ENCODE measurements around the gene CDYL2.

Gene CDYL2

GRCh38 chr16:80691111-80691741 lies 113.2 kb downstream of the CDYL2 start:
- no peaks in the 10 kb centered on the region for H3K36me3 ChIP-seq (ENCODE audit: control insufficient read depth, insufficient read depth, low read length)
- no peak overlapping the region for H3K4me3 ChIP-seq (ENCODE audit: low read depth, low read length)
- H3K4me1 ChIP-seq (ENCODE audit: control insufficient read depth, insufficient read depth, low read length) = no peaks in the 10 kb centered on the region; the same call in 1 of the 2 replicates
- H3K9me3 ChIP-seq (ENCODE audit: control insufficient read depth, insufficient read depth, low read length) = no peaks in the 10 kb centered on the region
- H3K27ac ChIP-seq (ENCODE audit: low read depth, low read length) = no peak overlapping the region
- H3K9ac ChIP-seq (ENCODE audit: low read depth, low read length) = no peak overlapping the region
- no peaks in the 10 kb centered on the region for H3K27me3 ChIP-seq (ENCODE audit: control insufficient read depth, insufficient read depth, low read length)

DNA sequence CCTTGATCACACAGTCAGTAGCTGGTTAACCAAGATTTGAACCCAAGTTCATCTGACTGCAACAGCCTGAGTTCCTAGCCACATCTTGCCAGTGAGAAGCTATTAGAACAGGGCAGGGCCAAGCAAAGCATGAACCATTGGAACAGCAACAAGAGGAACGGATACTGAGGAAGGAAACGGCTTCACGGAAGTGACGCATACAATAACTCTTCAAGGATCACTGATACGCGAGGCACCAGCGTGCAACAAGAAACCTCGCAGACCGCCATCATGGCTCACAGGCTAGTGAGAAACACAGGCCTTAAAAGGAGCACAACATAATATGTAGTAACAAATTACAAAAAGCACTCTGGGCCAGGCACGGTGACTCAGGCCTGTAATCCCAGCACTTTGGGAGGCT lies 114.9 kb downstream of the CDYL2 start:
- Histone ChIP-seq H3K4me3 (ENCODE audit: low read depth, low read length) (no peak overlapping the region), H3K9me3 (ENCODE audit: control insufficient read depth, insufficient read depth, low read length) (no peaks in the 10 kb centered on the region), H3K27ac (ENCODE audit: low read depth, low read length) (no peak overlapping the region), H3K4me1 (ENCODE audit: control insufficient read depth, insufficient read depth, low read length) (no peaks in the 10 kb centered on the region; the same call in 1 of the 2 replicates), H3K9ac (ENCODE audit: low read depth, low read length) (no peak overlapping the region), H3K27me3 (ENCODE audit: control insufficient read depth, insufficient read depth, low read length) (no peaks in the 10 kb centered on the region), H3K36me3 (ENCODE audit: control insufficient read depth, insufficient read depth, low read length) (no peaks in the 10 kb centered on the region)

- H3K36me3 ChIP-seq (ENCODE audit: control insufficient read depth, insufficient read depth, low read length) = no peaks in the 10 kb centered on the region
- H3K27me3 ChIP-seq (ENCODE audit: control insufficient read depth, insufficient read depth, low read length) = no peaks in the 10 kb centered on the region
- H3K27ac ChIP-seq (ENCODE audit: low read depth, low read length) = no peak overlapping the region
- H3K9ac ChIP-seq (ENCODE audit: low read depth, low read length) = no peak overlapping the region
- no peaks in the 10 kb centered on the region for H3K9me3 ChIP-seq (ENCODE audit: control insufficient read depth, insufficient read depth, low read length)
- H3K4me1 ChIP-seq (ENCODE audit: control insufficient read depth, insufficient read depth, low read length) = no peaks in the 10 kb centered on the region; the same call in 1 of the 2 replicates
- no peak overlapping the region for H3K4me3 ChIP-seq (ENCODE audit: low read depth, low read length)
These were observed 116.8 kb downstream of the CDYL2 start for GRCh38 chr16:80687606-80688005.

DNA sequence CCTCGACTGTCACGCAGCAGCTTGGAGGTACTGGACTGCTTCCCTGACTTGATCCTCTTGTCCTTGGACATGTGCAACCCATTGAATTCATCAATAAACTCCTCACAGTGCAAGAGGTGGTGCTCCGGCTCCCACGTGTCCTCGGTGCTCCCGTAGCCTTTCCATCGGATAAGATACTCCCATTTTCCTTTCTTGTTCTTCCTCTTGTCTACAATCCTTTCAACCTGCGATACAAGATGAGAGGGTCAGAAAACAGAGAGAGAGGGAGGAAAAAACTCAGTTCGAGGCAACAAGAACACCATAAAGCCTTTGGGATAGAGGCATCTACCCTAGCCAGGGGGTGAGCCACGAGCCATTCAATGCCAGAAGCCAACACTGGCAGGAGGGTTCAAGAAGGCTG lies 119.5 kb downstream of the CDYL2 start:
- no peak overlapping the region for H3K27ac ChIP-seq (ENCODE audit: low read depth, low read length)
- no peaks in the 10 kb centered on the region for H3K9me3 ChIP-seq (ENCODE audit: control insufficient read depth, insufficient read depth, low read length)
- H3K4me3 ChIP-seq (ENCODE audit: low read depth, low read length) = no peak overlapping the region
- no peak overlapping the region for H3K9ac ChIP-seq (ENCODE audit: low read depth, low read length)
- H3K4me1 ChIP-seq (ENCODE audit: control insufficient read depth, insufficient read depth, low read length) = no peaks in the 10 kb centered on the region
- no peaks in the 10 kb centered on the region for H3K36me3 ChIP-seq (ENCODE audit: control insufficient read depth, insufficient read depth, low read length)
- H3K27me3 ChIP-seq (ENCODE audit: control insufficient read depth, insufficient read depth, low read length) = no peaks in the 10 kb centered on the region

- Histone ChIP-seq H3K27me3 (ENCODE audit: control insufficient read depth, insufficient read depth, low read length) (no peaks in the 10 kb centered on the region), H3K36me3 (ENCODE audit: control insufficient read depth, insufficient read depth, low read length) (no peaks in the 10 kb centered on the region), H3K9me3 (ENCODE audit: control insufficient read depth, insufficient read depth, low read length) (no peaks in the 10 kb centered on the region), H3K27ac (ENCODE audit: low read depth, low read length) (no peak overlapping the region), H3K9ac (ENCODE audit: low read depth, low read length) (no peak overlapping the region), H3K4me1 (ENCODE audit: control insufficient read depth, insufficient read depth, low read length) (no peaks in the 10 kb centered on the region), H3K4me3 (ENCODE audit: low read depth, low read length) (no peak overlapping the region)
These were observed 120.1 kb downstream of the CDYL2 start for GRCh38 chr16:80684136-80684765.

GRCh38 chr16:80683646-80684045 lies 120.8 kb downstream of the CDYL2 start:
- H3K9me3 ChIP-seq (ENCODE audit: control insufficient read depth, insufficient read depth, low read length) = no peaks in the 10 kb centered on the region
- no peak overlapping the region for H3K4me3 ChIP-seq (ENCODE audit: low read depth, low read length)
- no peaks in the 10 kb centered on the region for H3K36me3 ChIP-seq (ENCODE audit: control insufficient read depth, insufficient read depth, low read length)
- no peaks in the 10 kb centered on the region for H3K27me3 ChIP-seq (ENCODE audit: control insufficient read depth, insufficient read depth, low read length)
- no peak overlapping the region for H3K27ac ChIP-seq (ENCODE audit: low read depth, low read length)
- no peaks in the 10 kb centered on the region for H3K4me1 ChIP-seq (ENCODE audit: control insufficient read depth, insufficient read depth, low read length)
- H3K9ac ChIP-seq (ENCODE audit: low read depth, low read length) = no peak overlapping the region

DNA sequence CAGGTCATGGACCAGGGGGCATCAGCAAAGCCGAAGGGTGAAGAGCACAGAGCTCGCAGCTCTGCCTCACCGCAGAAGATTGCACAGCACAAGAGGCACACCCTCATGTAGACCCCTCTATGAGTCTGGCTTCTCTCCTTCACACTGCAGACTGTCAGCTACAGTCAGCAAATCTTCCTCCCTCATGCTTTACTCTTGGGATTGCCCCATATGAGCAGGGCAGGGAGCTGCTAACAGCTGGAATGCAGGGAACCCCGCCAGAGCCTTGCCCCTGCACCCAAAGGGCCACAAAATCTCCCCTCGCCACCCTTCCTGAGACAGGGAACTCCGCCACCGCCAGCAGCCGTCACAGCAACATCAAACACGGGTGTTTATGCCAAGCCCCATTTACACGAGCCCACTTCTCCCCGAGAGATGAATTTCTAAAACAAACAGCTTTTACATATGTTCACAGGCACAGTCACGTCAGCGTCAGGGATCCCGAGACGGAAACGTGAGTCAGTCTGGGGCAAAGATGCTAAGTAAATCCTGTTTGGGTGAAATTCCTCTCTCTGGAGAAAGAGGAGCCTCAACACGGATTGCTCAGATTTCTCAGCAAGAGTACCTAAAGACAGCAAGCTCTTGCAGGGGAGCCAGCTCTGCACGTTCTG lies 121.9 kb downstream of the CDYL2 start:
- Histone ChIP-seq H3K4me3 (ENCODE audit: low read depth, low read length) (no peak overlapping the region), H3K9ac (ENCODE audit: low read depth, low read length) (no peak overlapping the region), H3K27ac (ENCODE audit: low read depth, low read length) (no peak overlapping the region), H3K27me3 (ENCODE audit: control insufficient read depth, insufficient read depth, low read length) (no peaks in the 10 kb centered on the region), H3K9me3 (ENCODE audit: control insufficient read depth, insufficient read depth, low read length) (no peaks in the 10 kb centered on the region), H3K4me1 (ENCODE audit: control insufficient read depth, insufficient read depth, low read length) (no peaks in the 10 kb centered on the region), H3K36me3 (ENCODE audit: control insufficient read depth, insufficient read depth, low read length) (no peaks in the 10 kb centered on the region)

DNA sequence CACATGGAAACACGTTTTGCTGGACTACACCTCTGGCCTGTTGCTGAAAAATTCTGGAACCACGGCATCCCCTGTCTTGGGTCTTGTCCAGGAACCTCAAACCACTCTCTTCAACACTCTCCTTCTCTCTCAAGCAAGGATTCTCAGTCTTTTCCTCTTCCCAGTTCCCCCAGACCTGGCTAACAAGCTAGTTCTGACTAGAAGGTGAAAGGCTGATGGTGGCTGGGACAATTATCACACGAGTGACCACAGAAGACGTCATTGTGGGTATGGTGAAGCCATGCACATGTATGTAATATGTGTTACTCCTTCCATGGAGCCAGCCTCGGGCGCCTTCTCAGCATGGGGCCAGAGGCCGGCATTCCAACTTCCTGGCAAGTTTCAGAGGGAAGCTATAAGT lies 123.0 kb downstream of the CDYL2 start:
- no peaks in the 10 kb centered on the region for H3K9me3 ChIP-seq (ENCODE audit: control insufficient read depth, insufficient read depth, low read length)
- H3K9ac ChIP-seq (ENCODE audit: low read depth, low read length) = no peak overlapping the region
- H3K27me3 ChIP-seq (ENCODE audit: control insufficient read depth, insufficient read depth, low read length) = no peaks in the 10 kb centered on the region
- no peaks in the 10 kb centered on the region for H3K36me3 ChIP-seq (ENCODE audit: control insufficient read depth, insufficient read depth, low read length)
- no peak overlapping the region for H3K4me3 ChIP-seq (ENCODE audit: low read depth, low read length)
- no peak overlapping the region for H3K27ac ChIP-seq (ENCODE audit: low read depth, low read length)
- no peaks in the 10 kb centered on the region for H3K4me1 ChIP-seq (ENCODE audit: control insufficient read depth, insufficient read depth, low read length)

DNA sequence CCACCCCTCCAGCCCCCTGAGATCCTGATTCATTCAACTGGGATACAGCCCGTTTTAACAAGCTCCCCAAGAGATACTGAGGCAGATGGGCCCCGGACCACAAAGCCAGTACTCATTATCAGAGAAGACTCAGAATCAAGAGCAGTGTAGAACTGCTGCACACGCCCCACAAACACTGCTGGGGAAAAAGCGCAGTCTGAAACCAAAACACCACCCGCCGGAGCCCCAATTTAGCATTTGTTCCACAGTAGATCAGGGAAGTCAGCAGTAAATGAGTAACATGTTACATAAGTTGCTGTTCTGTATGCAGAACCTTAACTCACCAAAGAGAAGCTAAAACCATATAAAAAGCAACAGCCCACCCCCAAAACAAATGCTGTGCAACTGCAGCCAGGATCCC lies 123.6 kb downstream of the CDYL2 start:
- Histone ChIP-seq H3K9ac (ENCODE audit: low read depth, low read length) (no peak overlapping the region), H3K4me1 (ENCODE audit: control insufficient read depth, insufficient read depth, low read length) (no peaks in the 10 kb centered on the region), H3K36me3 (ENCODE audit: control insufficient read depth, insufficient read depth, low read length) (no peaks in the 10 kb centered on the region), H3K27ac (ENCODE audit: low read depth, low read length) (no peak overlapping the region), H3K9me3 (ENCODE audit: control insufficient read depth, insufficient read depth, low read length) (no peaks in the 10 kb centered on the region), H3K4me3 (ENCODE audit: low read depth, low read length) (no peak overlapping the region), H3K27me3 (ENCODE audit: control insufficient read depth, insufficient read depth, low read length) (no peaks in the 10 kb centered on the region)

GRCh38 chr16:80680046-80680445 lies 124.4 kb downstream of the CDYL2 start:
- Histone ChIP-seq H3K9ac (ENCODE audit: low read depth, low read length) (no peak overlapping the region), H3K4me1 (ENCODE audit: control insufficient read depth, insufficient read depth, low read length) (no peaks in the 10 kb centered on the region), H3K4me3 (ENCODE audit: low read depth, low read length) (no peak overlapping the region), H3K36me3 (ENCODE audit: control insufficient read depth, insufficient read depth, low read length) (no peaks in the 10 kb centered on the region), H3K27me3 (ENCODE audit: control insufficient read depth, insufficient read depth, low read length) (no peaks in the 10 kb centered on the region), H3K27ac (ENCODE audit: low read depth, low read length) (no peak overlapping the region), H3K9me3 (ENCODE audit: control insufficient read depth, insufficient read depth, low read length) (no peaks in the 10 kb centered on the region)

- H3K27ac ChIP-seq (ENCODE audit: low read depth, low read length) = no peak overlapping the region
- H3K9me3 ChIP-seq (ENCODE audit: control insufficient read depth, insufficient read depth, low read length) = no peaks in the 10 kb centered on the region
- H3K36me3 ChIP-seq (ENCODE audit: control insufficient read depth, insufficient read depth, low read length) = no peaks in the 10 kb centered on the region
- no peak overlapping the region for H3K4me3 ChIP-seq (ENCODE audit: low read depth, low read length)
- peaks cover 10% of the 10 kb centered on the region for H3K4me1 ChIP-seq (ENCODE audit: control insufficient read depth, insufficient read depth, low read length)
- H3K9ac ChIP-seq (ENCODE audit: low read depth, low read length) = no peak overlapping the region
- H3K27me3 ChIP-seq (ENCODE audit: control insufficient read depth, insufficient read depth, low read length) = no peaks in the 10 kb centered on the region
These were observed 129.5 kb downstream of the CDYL2 start for GRCh38 chr16:80674884-80675283.

Data from HUES48 (cell line).